ENCODE results near the gene DDO.

DDO gene

GRCh38 chr6:110456694-110457093 lies 41.3 kb upstream of the DDO start:
- ChIA-PET POLR2A (ENCODE audit: low non-redundant PET) (no interaction called here), CTCF (interaction anchor here (0.6 to 0.7 kb wide), 2 partner anchors 70 to 261 kb away, joined by 3 to 6 read pairs; no protein-coding TSS in a partner anchor)
- DNase-seq (ENCODE audit: low spot score), result no peak
- H3K27ac ChIP-seq, result no peak overlapping the region
- TF ChIP-seq, protein P1, sequence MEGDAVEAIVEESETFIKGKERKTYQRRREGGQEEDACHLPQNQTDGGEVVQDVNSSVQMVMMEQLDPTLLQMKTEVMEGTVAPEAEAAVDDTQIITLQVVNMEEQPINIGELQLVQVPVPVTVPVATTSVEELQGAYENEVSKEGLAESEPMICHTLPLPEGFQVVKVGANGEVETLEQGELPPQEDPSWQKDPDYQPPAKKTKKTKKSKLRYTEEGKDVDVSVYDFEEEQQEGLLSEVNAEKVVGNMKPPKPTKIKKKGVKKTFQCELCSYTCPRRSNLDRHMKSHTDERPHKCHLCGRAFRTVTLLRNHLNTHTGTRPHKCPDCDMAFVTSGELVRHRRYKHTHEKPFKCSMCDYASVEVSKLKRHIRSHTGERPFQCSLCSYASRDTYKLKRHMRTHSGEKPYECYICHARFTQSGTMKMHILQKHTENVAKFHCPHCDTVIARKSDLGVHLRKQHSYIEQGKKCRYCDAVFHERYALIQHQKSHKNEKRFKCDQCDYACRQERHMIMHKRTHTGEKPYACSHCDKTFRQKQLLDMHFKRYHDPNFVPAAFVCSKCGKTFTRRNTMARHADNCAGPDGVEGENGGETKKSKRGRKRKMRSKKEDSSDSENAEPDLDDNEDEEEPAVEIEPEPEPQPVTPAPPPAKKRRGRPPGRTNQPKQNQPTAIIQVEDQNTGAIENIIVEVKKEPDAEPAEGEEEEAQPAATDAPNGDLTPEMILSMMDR (conservative IDR thresholded peaks at IDR 0.05; ENCODE audit: low read depth), result no peak

DNA sequence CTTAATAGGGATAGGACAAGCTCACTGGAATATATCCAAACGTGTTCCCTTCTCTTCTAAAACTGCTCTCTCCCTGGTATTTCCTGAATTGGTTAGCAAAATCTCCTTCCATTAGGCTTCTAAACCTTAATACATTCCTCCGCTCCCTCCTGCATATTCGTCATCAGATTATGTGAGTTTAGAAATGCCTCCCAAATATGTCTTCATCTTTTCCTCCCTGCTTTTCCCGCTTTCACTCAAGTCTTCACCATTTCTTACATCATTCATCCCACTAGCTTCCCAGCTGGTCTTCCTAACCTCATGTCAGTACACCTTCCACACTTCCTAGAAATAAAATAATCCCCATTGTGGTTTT lies 34.1 kb upstream of the DDO start:
- no peak overlapping the region for H3K27ac ChIP-seq
- no peak for DNase-seq (ENCODE audit: low spot score)
- TF ChIP-seq, protein P1 (conservative IDR thresholded peaks at IDR 0.05; ENCODE audit: low read depth), result no peak
- POLR2A ChIA-PET (ENCODE audit: low non-redundant PET), result no interaction called here
- CTCF ChIA-PET, result no interaction called here

GRCh38 chr6:110448846-110449540 lies 33.6 kb upstream of the DDO start:
- ChIA-PET CTCF (no interaction called here), POLR2A (ENCODE audit: low non-redundant PET) (no interaction called here)
- no peak for DNase-seq (ENCODE audit: low spot score)
- TF ChIP-seq, protein P1 (conservative IDR thresholded peaks at IDR 0.05; ENCODE audit: low read depth), result no peak
- H3K27ac ChIP-seq, result no peak overlapping the region

- ChIA-PET POLR2A (ENCODE audit: low non-redundant PET) (no interaction called here), CTCF (interaction anchor here (0.6 kb wide), 1 partner anchor 229 kb away, joined by 6 read pairs; no protein-coding TSS in a partner anchor)
Measured at GRCh38 chr6:110447761-110448160, 32.4 kb upstream of the DDO start.

GRCh38 chr6:110446405-110446804 lies 31.0 kb upstream of the DDO start:
- POLR2A ChIA-PET (ENCODE audit: low non-redundant PET), result no interaction called here
- CTCF ChIA-PET, result no interaction called here
- TF ChIP-seq, protein P1 (conservative IDR thresholded peaks at IDR 0.05; ENCODE audit: low read depth), result no peak

More at GRCh38 chr6:110447761-110448160, 32.4 kb upstream of the DDO start:
- TF ChIP-seq, protein P1 (conservative IDR thresholded peaks at IDR 0.05; ENCODE audit: low read depth), result no peak
- DNase-seq (ENCODE audit: low spot score), result no peak
- no peak overlapping the region for H3K27ac ChIP-seq

GRCh38 chr6:110440026-110440425 lies 24.7 kb upstream of the DDO start:
- ChIA-PET CTCF (interaction anchor here (0.5 kb wide), 1 partner anchor 52 kb away, joined by 3 read pairs; no protein-coding TSS in a partner anchor), POLR2A (ENCODE audit: low non-redundant PET) (no interaction called here)
- DNase-seq (ENCODE audit: low spot score), result no peak
- H3K27ac ChIP-seq, result no peak overlapping the region
- TF ChIP-seq, protein P1 (conservative IDR thresholded peaks at IDR 0.05; ENCODE audit: low read depth), result no peak

More at GRCh38 chr6:110446405-110446804, 31.0 kb upstream of the DDO start:
- no peak overlapping the region for H3K27ac ChIP-seq
- DNase-seq (ENCODE audit: low spot score), result peak; percentile 64

Data from RWPE1 (cell line).